Upper lobe of left lung (tissue), 6 donors: ENCODE measurements around the gene GPX6. TPM values are rescaled to one million over a fixed set of nuclear protein-coding genes. Genes with fewer than 3 reads are reported as not detected.
A peak's percentile ranks its signal among the peaks of the same experiment; 100 is the strongest.
"Not testable (repeated sequence)": the region's sequence is repeated elsewhere in the genome, so short reads cannot be mapped to it uniquely, and the experiment has no call there.

ENCODE experiments used
- ATAC-seq, 2 donors: fragments of 200-7000 bp; cut with Tn5 transposase; one replicate each; pipeline ENCODE4 v1.9.1; 2022; ENCODE audit warnings: mild to moderate bottlenecking in 2 of 2, moderate library complexity in 2 of 2; ENCODE audit not compliant: low FRiP score in 2 of 2
- DNase-seq, 2 donors: peaks; one replicate each; pipeline ENCODE4 v3.0.0-alpha.2; 2019 to 2020
- H3K27ac ChIP-seq, 4 donors: fragments of 200-600 bp; sonication (generic); one replicate each; pipeline ENCODE4 v1.5.1; 2016 to 2019
- H3K27me3 ChIP-seq, 4 donors: fragments of 200-600 bp; sonication (generic); one replicate each; pipeline ENCODE4 v1.5.1; 2017 to 2019
- H3K36me3 ChIP-seq, 4 donors: fragments of 200-600 bp; sonication (generic); one replicate each; pipeline ENCODE4 v1.5.1; 2016 to 2019
- H3K4me1 ChIP-seq, 4 donors: fragments of 200-600 bp; sonication (generic); one replicate each; pipeline ENCODE4 v1.5.1; 2018 to 2019
- H3K4me3 ChIP-seq, 4 donors: fragments of 200-600 bp; sonication (generic); one replicate each; pipeline ENCODE4 v1.5.1; 2017 to 2019; ENCODE audit warnings: mild to moderate bottlenecking in 2 of 4, moderate library complexity in 1 of 4
- H3K9me3 ChIP-seq, 4 donors: fragments of 200-600 bp; sonication (generic); one replicate each; pipeline ENCODE4 v1.5.1; 2018 to 2019
- CTCF ChIP-seq, 6 experiments: fragments of 450-650 bp in 4 of 6; fragments of 200-600 bp in 2 of 6; sonication (generic) in 2 of 6; IDR thresholded peaks; one replicate each; pipeline ENCODE4 v1.5.1; 2016 to 2019; ENCODE audit warnings: antibody characterized with exemption in 6 of 6
- EP300 ChIP-seq, 4 donors: sonication (generic); formaldehyde crosslinking; IDR thresholded peaks; one replicate each; pipeline ENCODE4 v1.5.1; 2017; ENCODE audit warnings: antibody characterized with exemption in 4 of 4, control low read depth in 2 of 4
- POLR2A ChIP-seq, 4 donors: fragments of 450-650 bp; IDR thresholded peaks; one replicate each; pipeline ENCODE4 v1.5.1; 2016 to 2017; ENCODE audit warnings: antibody characterized with exemption in 4 of 4, mild to moderate bottlenecking in 2 of 4
- POLR2AphosphoS5 ChIP-seq, 2 donors: sonication (generic); formaldehyde crosslinking; IDR thresholded peaks; one replicate each; pipeline ENCODE4 v1.5.1; 2017; ENCODE audit warnings: antibody characterized with exemption in 2 of 2
- WGBS, 2 donors: methylation state at CpG; one replicate each; pipeline ENCODE4 v1.1.5; 2017 to 2018; 5-methylcytosine and 5-hydroxymethylcytosine counted together
- total RNA-seq, 6 donors: library from RNA; depleted of rRNA in 4 of 6; stranded (reverse); fragments of >200 nt in 4 of 6; gene quantifications; one replicate each; pipeline versions ENCODE4 v1.1.0 to v1.2.1, GENCODE V29; 2016 to 2021
- donor health status: DM: no; HTN: no; CAD: no; lungs with moderate emphysema.
- donor health status: DM: no; HTN: yes; CAD: no; lungs with severe emphysema.

GPX6 gene
- total RNA-seq, 6 donors from 2014 or later = not detected

- no peaks in the 10 kb centered on the region for H3K4me1 ChIP-seq
- no peak overlapping the region for H3K4me3 ChIP-seq
- H3K36me3 ChIP-seq = no peaks in the 10 kb centered on the region
- ATAC-seq (no peak), DNase-seq (no peak)
- no peak overlapping the region for H3K27ac ChIP-seq
- TF ChIP-seq CTCF (IDR thresholded peaks at IDR 0.05) (no peak), EP300 (IDR thresholded peaks at IDR 0.05) (no peak), POLR2A (IDR thresholded peaks at IDR 0.05) (no peak), POLR2AphosphoS5 (IDR thresholded peaks at IDR 0.05) (no peak)
- H3K27me3 ChIP-seq = peaks cover 0 to 3% (median 0%) of the 10 kb centered on the region in 4 donors
- WGBS, 2 donors = 57 to 76% methylated on average over 12 of the region's 12 CpGs
- H3K9me3 ChIP-seq = no peaks in the 10 kb centered on the region
Observed at GRCh38 chr6:28478518-28478917, 37.1 kb downstream of the GPX6 start.

GRCh38 chr6:28474441-28475219 lies 41.0 kb downstream of the GPX6 start:
- no peak for TF ChIP-seq POLR2AphosphoS5 (IDR thresholded peaks at IDR 0.05)
- no peak for TF ChIP-seq EP300 (IDR thresholded peaks at IDR 0.05)
- TF ChIP-seq CTCF (IDR thresholded peaks at IDR 0.05) = no peak
- TF ChIP-seq POLR2A (IDR thresholded peaks at IDR 0.05) = no peak
- WGBS, 2 donors = 12 to 17% methylated on average over 18 of the region's 18 CpGs
- Histone ChIP-seq H3K36me3 (no peaks in the 10 kb centered on the region), H3K4me1 (no peaks in the 10 kb centered on the region), H3K27me3 (peaks cover 0 to 3% (median 0%) of the 10 kb centered on the region in 4 donors), H3K4me3 (no peak overlapping the region), H3K9me3 (no peaks in the 10 kb centered on the region), H3K27ac (no peak overlapping the region)
- no peak for DNase-seq
- ATAC-seq = no peak

- not testable (repeated sequence) for H3K36me3 ChIP-seq, H3K9me3 ChIP-seq, H3K27ac ChIP-seq, ATAC-seq, H3K4me3 ChIP-seq, H3K4me1 ChIP-seq, H3K27me3 ChIP-seq
- peak in 1 of 2 donors; percentile 69 for DNase-seq
- 94% methylated on average over 21 to 32 of the region's 45 CpGs for WGBS, 2 donors
Observed at GRCh38 chr6:28469153-28469745, 46.3 kb downstream of the GPX6 start.

- Histone ChIP-seq H3K4me1 (no peaks in the 10 kb centered on the region), H3K27ac (no peak overlapping the region), H3K27me3 (no peaks in the 10 kb centered on the region), H3K4me3 (no peak overlapping the region), H3K9me3 (no peaks in the 10 kb centered on the region), H3K36me3 (no peaks in the 10 kb centered on the region)
- 83 to 86% methylated on average over 7 of the region's 7 CpGs for WGBS, 2 donors
- DNase-seq = no peak
- ATAC-seq = no peak
- TF ChIP-seq POLR2AphosphoS5 (IDR thresholded peaks at IDR 0.05) (no peak), POLR2A (IDR thresholded peaks at IDR 0.05) (no peak), EP300 (IDR thresholded peaks at IDR 0.05) (no peak), CTCF (IDR thresholded peaks at IDR 0.05) (no peak)
Observed at GRCh38 chr6:28468056-28468455, 47.5 kb downstream of the GPX6 start.

GRCh38 chr6:28462401-28462800 lies 53.2 kb downstream of the GPX6 start:
- no peaks in the 10 kb centered on the region for H3K36me3 ChIP-seq
- no peaks in the 10 kb centered on the region for H3K9me3 ChIP-seq
- DNase-seq = no peak
- no peaks in the 10 kb centered on the region for H3K4me1 ChIP-seq
- no peak for ATAC-seq
- H3K27me3 ChIP-seq = no peaks in the 10 kb centered on the region
- no peak for TF ChIP-seq CTCF (IDR thresholded peaks at IDR 0.05)
- no peak for TF ChIP-seq POLR2AphosphoS5 (IDR thresholded peaks at IDR 0.05)
- no peak for TF ChIP-seq POLR2A (IDR thresholded peaks at IDR 0.05)
- no peak for TF ChIP-seq EP300 (IDR thresholded peaks at IDR 0.05)
- no peak overlapping the region for H3K4me3 ChIP-seq
- WGBS, 2 donors = 34 to 46% methylated on average over 2 of the region's 2 CpGs
- H3K27ac ChIP-seq = no peak overlapping the region
